Nephron progenitor cell (in vitro differentiated cells): ENCODE measurements around the gene KANTR.

Source experiments
- DNase-seq: peaks from one replicate; pipeline ENCODE4 v3.0.0; 2021
- H3K27ac Mint-ChIP-seq: 2 replicates; pipeline ENCODE4 v1.8.0; 2021; ENCODE audit warnings: mild to moderate bottlenecking, moderate library complexity, mixed read lengths
- H3K27me3 Mint-ChIP-seq: 2 replicates; pipeline ENCODE4 v1.8.0; 2021; ENCODE audit warnings: mild to moderate bottlenecking, low read depth, mixed read lengths; ENCODE audit not compliant: poor library complexity
- H3K36me3 Mint-ChIP-seq: 2 replicates; pipeline ENCODE4 v1.8.0; 2021; ENCODE audit warnings: low read depth, mixed read lengths
- H3K4me1 Mint-ChIP-seq: 2 replicates; pipeline ENCODE4 v1.8.0; 2021; ENCODE audit warnings: mixed read lengths
- H3K4me3 Mint-ChIP-seq: 2 replicates; pipeline ENCODE4 v1.8.0; 2021; ENCODE audit warnings: mild to moderate bottlenecking, moderate library complexity, mixed read lengths
- H3K9me3 Mint-ChIP-seq: 2 replicates; pipeline ENCODE4 v1.8.0; 2021; ENCODE audit warnings: mild to moderate bottlenecking, moderate library complexity, mixed read lengths
- CTCF ChIP-seq: fragments of 200-600 bp; sonication (generic); IDR thresholded peaks from 2 replicates; pipeline ENCODE4 v1.5.0; 2021; ENCODE audit warnings: antibody characterized with exemption

KANTR gene

GRCh38 chrX:53077207-53078197, 16.4 kb upstream of the KANTR start:
- Mint-ChIP-seq H3K27me3 (peaks cover 3% of the 10 kb centered on the region), H3K9me3 (peaks cover 50% of the 10 kb centered on the region), H3K36me3 (peaks cover 8% of the 10 kb centered on the region), H3K27ac (no peak overlapping the region), H3K4me3 (no peak overlapping the region), H3K4me1 (peaks cover 33% of the 10 kb centered on the region)
- DNase-seq = no peak
- no peak for TF ChIP-seq CTCF

- Mint-ChIP-seq H3K4me1 (peaks cover 39% of the 10 kb centered on the region), H3K27ac (no peak overlapping the region), H3K9me3 (peaks cover 58% of the 10 kb centered on the region), H3K27me3 (no peaks in the 10 kb centered on the region), H3K36me3 (peaks cover 15% of the 10 kb centered on the region), H3K4me3 (no peak overlapping the region)
- no peak for DNase-seq
- TF ChIP-seq CTCF = no peak
These were observed 15.0 kb upstream of the KANTR start for GRCh38 chrX:53078943-53079342.

- Mint-ChIP-seq H3K27ac (peak overlapping the region; percentile 91), H3K9me3 (peaks cover 67% of the 10 kb centered on the region)
- no peak for DNase-seq
These were observed 13.0 kb upstream of the KANTR start for GRCh38 chrX:53080628-53081580.

GRCh38 chrX:53081925-53082772, 11.8 kb upstream of the KANTR start, which contains the start of gene TSPYL2:
TSS of gene TSPYL2 (plus strand) at chrX:53082367. CDS start at chrX:53082499, 132 bp downstream.
- Mint-ChIP-seq H3K4me1 (peaks cover 68% of the 10 kb centered on the region), H3K9me3 (peaks cover 67% of the 10 kb centered on the region), H3K27ac (peak within 1 kb of the TSS; percentile 99), H3K4me3 (peak within 1 kb of the TSS; percentile 91), H3K27me3 (no peaks in the 10 kb centered on the region), H3K36me3 (peaks cover 32% of the 10 kb centered on the region)
- DNase-seq = peak; percentile 92
- no peak for TF ChIP-seq CTCF

More at GRCh38 chrX:53080628-53081580, 13.0 kb upstream of the KANTR start:
- Mint-ChIP-seq H3K4me1 (peaks cover 59% of the 10 kb centered on the region), H3K4me3 (peak overlapping the region; percentile 77), H3K27me3 (no peaks in the 10 kb centered on the region), H3K36me3 (peaks cover 30% of the 10 kb centered on the region)
- no peak for TF ChIP-seq CTCF
